ENCODE data around the gene WDR19.

GRCh38 chr4:39295784-39296183 lies 113.5 kb downstream of the WDR19 start:
- TF ChIP-seq EZH2 (IDR thresholded peaks at IDR 0.05) = no peak
- TF ChIP-seq POLR2AphosphoS5 (IDR thresholded peaks at IDR 0.05; ENCODE audit: borderline replicate concordance, low read depth, low read length) = no peak
- no peak for TF ChIP-seq FOXP2 (optimal IDR thresholded peaks at IDR 0.05; ENCODE audit: control extremely low read depth, extremely low read length, insufficient read depth)
